Raji (cell line): ENCODE measurements around the gene GOLGA6A.

ENCODE experiments used
- POLR2A ChIP-seq: IDR thresholded peaks from 2 replicates; pipeline ENCODE4 v1.6.1; 2011; ENCODE audit warnings: low read depth, low read length, control low read depth; ENCODE audit not compliant: insufficient read depth

GOLGA6A gene

DNA sequence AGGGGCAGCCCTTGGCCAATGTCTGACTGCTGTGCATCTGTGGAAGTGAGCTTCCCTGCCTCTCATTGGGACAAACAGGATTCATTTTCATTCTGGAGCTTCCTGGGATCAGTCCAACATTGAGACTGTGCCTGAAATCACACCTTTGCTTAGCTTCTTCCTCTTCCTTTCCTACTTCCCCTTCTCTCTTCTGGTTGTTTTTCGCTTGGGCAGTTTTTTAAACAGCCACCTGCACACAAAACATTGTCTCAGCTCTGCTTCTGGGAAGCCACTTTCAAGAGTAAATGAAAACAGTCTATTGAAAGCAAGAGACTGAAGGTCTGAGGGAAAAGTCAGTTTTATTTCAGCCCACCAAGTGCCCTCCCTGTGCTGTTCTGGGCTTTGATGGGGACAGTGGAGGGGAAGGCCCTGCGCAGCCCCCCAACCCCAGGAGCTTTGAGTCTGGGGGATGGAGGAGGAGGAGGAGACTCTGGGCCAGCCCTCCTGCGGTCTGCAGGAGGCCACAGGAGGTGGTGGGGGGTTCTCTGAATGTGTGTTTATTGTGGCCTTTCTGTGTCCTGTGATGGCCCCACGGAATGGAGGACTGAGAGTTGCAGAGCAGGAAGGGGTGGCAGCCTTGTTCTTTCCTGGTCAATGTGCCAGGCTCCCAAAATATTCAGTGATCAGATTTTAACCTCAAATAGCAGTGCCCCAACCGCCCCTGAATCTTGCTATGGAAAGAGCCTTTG, 40.2 kb upstream of the GOLGA6A start:
- no peak for TF ChIP-seq POLR2A

DNA sequence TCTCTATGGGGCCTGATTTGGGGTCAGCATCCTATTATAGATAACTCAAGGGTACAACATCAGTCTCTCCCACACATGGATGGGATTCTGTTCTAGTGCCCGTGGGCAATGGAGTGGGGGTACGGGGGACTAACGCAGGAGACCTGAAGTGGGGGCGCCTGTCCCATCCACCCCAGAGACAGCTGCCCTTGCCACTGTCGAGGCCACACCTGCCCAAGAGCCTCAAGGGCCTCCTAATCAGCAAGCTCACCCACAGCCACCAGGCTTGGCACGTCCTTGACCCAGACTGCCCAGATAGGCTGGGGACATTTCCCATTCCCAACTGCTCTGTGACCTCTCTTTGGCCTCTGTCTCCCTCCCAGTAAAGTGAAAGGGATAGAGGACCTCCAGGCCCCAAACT, 39.5 kb upstream of the GOLGA6A start:
- no peak for TF ChIP-seq POLR2A

GRCh38 chr15:74121039-74121438, 38.7 kb upstream of the GOLGA6A start:
- TF ChIP-seq POLR2A: no peak

- TF ChIP-seq POLR2A: no peak
These were observed 38.1 kb upstream of the GOLGA6A start for GRCh38 chr15:74120426-74120825.

- no peak for TF ChIP-seq POLR2A
These were observed 27.4 kb upstream of the GOLGA6A start for GRCh38 chr15:74109713-74110112.

DNA sequence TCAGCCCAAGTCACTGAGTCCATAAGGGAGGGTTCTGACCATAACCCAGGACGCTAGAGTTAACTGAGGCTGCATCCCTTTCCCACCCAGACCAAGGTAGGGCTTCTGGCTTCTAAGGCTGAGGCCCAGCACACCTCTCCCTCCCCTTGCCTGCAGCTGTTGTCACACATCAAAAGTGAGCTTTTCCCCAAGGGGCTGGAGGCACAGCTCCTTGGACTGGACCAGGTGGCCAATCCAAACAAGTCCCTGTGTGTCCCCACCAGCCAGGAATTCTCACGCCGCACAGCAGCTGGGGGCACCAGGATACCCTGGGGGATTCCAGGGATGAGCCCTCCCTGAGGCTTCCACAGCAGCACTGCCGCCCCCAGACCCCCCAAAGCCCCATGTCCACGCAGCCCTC, 25.8 kb upstream of the GOLGA6A start:
- no peak for TF ChIP-seq POLR2A

- TF ChIP-seq POLR2A: no peak
These were observed 19.7 kb downstream of the GOLGA6A start for GRCh38 chr15:74062671-74063070.

GRCh38 chr15:74062236-74062635, 20.1 kb downstream of the GOLGA6A start:
- no peak for TF ChIP-seq POLR2A

DNA sequence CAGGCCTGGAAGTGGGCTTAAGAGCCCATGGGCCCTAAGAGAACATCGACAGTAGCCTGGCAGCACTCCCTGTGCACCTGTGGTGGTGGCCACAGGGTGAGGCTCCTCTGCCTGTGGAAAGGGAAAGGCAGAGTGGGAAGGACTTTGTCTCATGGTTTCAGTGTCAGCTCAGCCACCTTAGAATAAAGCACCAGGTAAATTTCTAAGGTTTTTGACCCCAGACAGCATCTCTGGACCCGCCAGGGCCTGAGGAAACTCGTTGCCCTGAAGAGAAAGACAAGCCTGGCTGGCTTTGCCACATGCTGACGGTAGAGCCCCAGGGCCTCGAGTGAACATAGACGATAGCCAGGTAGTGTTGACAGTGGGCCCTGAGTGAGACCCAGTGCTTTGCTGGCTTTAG, 22.1 kb downstream of the GOLGA6A start:
- TF ChIP-seq POLR2A: no peak

GRCh38 chr15:74055804-74056203, 26.5 kb downstream of the GOLGA6A start:
- TF ChIP-seq POLR2A: no peak

DNA sequence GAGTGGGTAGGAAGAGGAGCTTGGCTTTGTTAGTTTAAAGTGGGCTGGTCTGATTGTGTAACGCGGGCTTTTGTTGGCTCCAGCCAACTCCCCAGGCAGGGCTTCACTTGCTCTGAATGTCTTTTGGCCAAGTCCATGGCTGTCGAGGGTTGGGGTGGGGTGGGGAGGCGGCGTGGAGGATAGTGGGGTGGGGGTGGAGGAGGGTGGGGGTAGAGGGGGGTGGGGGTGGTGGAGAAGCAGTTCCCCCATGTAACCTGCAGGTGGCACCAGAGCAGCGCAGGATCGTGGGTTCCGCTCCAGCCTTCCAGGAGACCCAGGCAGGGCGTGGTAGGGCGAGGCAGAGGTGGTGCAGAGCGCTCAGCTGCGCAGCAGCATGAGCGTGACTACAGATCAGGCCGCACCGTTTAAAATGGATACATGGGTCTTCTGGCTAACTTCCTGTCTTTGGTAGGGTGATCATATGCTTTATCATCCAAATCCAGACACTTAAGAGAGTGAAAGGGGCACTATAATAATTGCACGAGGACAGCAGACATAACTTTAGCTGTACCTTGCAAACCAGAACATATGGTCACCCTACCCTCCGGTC, 28.3 kb downstream of the GOLGA6A start:
- TF ChIP-seq POLR2A: no peak

- no peak for TF ChIP-seq POLR2A
These were observed 28.8 kb downstream of the GOLGA6A start for GRCh38 chr15:74053517-74053916.

- no peak for TF ChIP-seq POLR2A
These were observed 31.7 kb downstream of the GOLGA6A start for GRCh38 chr15:74050556-74051234.

DNA sequence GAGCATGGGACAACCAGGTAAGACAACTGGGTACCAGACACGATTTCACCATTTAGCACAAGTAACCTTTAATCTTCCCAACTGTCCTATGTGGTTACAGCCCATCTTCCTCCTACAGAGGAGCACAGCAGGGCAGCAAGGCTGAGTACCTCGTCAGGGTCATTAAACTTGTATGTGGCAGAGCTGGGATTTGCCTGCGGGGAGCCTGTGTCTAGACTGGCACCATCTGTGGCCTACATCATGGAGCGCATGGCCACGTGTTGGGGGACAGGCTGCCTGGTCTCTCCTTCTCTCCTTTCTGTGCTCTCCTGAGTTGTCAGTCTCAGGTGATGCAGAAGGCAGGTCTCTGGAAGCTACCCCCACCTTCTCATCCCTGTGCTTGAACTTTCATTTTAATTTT, 32.2 kb downstream of the GOLGA6A start:
- TF ChIP-seq POLR2A: no peak

DNA sequence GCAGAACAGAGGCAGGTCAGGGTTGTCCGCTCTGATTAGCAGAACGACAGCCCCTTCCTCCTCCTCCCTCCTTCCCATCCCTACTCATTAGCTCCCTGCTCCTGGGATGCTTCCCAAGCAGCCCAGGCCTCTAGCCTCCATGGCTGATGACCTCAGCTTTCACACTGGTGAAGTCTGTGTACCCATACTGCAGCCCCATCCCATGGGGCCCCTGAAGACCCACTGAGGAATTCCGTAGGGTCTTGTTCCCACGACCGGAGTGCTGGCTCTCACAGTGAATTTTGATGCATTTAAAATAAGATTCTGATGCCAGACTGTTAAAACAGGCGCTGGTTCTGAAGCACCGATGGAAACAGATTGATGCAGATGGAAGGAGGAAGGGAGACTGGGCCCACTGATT, 36.1 kb downstream of the GOLGA6A start:
- TF ChIP-seq POLR2A: no peak

- no peak for TF ChIP-seq POLR2A
These were observed 36.6 kb downstream of the GOLGA6A start for GRCh38 chr15:74045636-74046274.
